ENCODE results near the gene HS3ST3A1. TPM values are rescaled to one million over a fixed set of nuclear protein-coding genes. Genes with fewer than 3 reads are reported as not detected.

The HS3ST3A1 gene
- total RNA-seq, 1 experiment from 2014 or later = 3.4 TPM

DNA sequence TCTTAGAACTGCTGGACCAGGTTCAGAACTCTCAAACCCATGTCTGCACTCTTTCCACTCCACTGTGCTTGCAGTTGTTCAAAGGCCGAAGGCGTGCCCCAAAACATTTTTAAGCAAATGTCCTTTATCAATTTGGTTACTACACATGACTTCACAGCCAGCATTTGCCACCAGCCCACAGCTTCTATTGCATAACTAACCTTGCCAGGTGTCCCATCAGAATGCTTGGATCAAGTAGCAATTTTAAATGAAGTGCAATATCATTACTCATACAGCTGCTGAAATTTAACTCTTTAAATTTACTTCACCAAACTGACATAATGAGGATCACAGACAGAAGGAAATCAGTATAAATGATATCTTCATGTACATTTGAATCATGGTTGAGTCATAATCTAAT is 29.8 kb upstream of the HS3ST3A1 start:
- no CpG with 5 or more reads among the region's 2 CpGs for WGBS (ENCODE audit: extremely low coverage, insufficient read length, low lambda C conversion rate)
- Mint-ChIP-seq H3K27me3 (ENCODE audit: low read depth) (no peaks in the 10 kb centered on the region), H3K27ac (no peak overlapping the region), H3K9me3 (no peaks in the 10 kb centered on the region), H3K4me3 (no peak overlapping the region), H3K4me1 (peaks cover 2 to 5% of the 10 kb centered on the region in 2 experiments; a peak in 3 of 4 replicates), H3K36me3 (ENCODE audit: insufficient read depth in 1 of 3, low read depth in 3 of 3) (no peaks in the 10 kb centered on the region)
- H2AFZ ChIP-seq (ENCODE audit: low read length) = no peak overlapping the region
- H2BK15ac ChIP-seq (ENCODE audit: low read depth, low read length) = no peak overlapping the region
- no peak overlapping the region for H3K14ac ChIP-seq (ENCODE audit: insufficient read depth, low read length)
- no peak overlapping the region for H3K4me2 ChIP-seq (ENCODE audit: insufficient read depth, insufficient read length, low read length)
- H4K20me1 ChIP-seq (ENCODE audit: control insufficient read depth, insufficient read depth, insufficient read length) = no peaks in the 10 kb centered on the region
- H2AK5ac ChIP-seq (ENCODE audit: insufficient read length, low read length) = no peak overlapping the region
- H3K27ac ChIP-seq (ENCODE audit: insufficient read length, low read depth, low read length) = no peak overlapping the region
- no peak overlapping the region for H3K23ac ChIP-seq (ENCODE audit: insufficient read length, low read depth, low read length)
- H2BK12ac ChIP-seq (ENCODE audit: insufficient read length, low read depth, low read length) = no peak overlapping the region
- no peak overlapping the region for H4K8ac ChIP-seq (replicated peaks; ENCODE audit: insufficient read length, low read depth, low read length)
- H4K5ac ChIP-seq (ENCODE audit: insufficient read length, low read depth, low read length) = no peak overlapping the region
- H3K79me2 ChIP-seq (ENCODE audit: insufficient read depth, low read length) = no peaks in the 10 kb centered on the region
- no peaks in the 10 kb centered on the region for H3K79me1 ChIP-seq (ENCODE audit: insufficient read depth, low read depth, low read length, poor library complexity, severe bottlenecking)
- no peaks in the 10 kb centered on the region for H3K23me2 ChIP-seq (ENCODE audit: insufficient read length, low read depth, low read length, poor library complexity, severe bottlenecking)
- no peak overlapping the region for H3K18ac ChIP-seq (ENCODE audit: insufficient read length, low read depth, low read length)
- H2BK5ac ChIP-seq (ENCODE audit: insufficient read length, low read length) = no peak overlapping the region
- no peaks in the 10 kb centered on the region for H3K9me3 ChIP-seq (ENCODE audit: control insufficient read depth, low read depth, low read length)
- no peak overlapping the region for H3K9ac ChIP-seq (ENCODE audit: extremely low read depth, insufficient read length, low read length)
- no peak overlapping the region for H3T11ph ChIP-seq (ENCODE audit: low read length)
- no peak overlapping the region for H3K4ac ChIP-seq (ENCODE audit: low read depth, low read length)
- DNase-seq = no peak
- no peak overlapping the region for H2BK20ac ChIP-seq (ENCODE audit: low read depth, low read length, poor library complexity, severe bottlenecking)
- no peak overlapping the region for H2BK120ac ChIP-seq (ENCODE audit: low read depth, low read length, poor library complexity, severe bottlenecking)
- TF ChIP-seq CTCF (conservative IDR thresholded peaks at IDR 0.05) = no peak
- no peaks in the 10 kb centered on the region for H3K27me3 ChIP-seq (ENCODE audit: insufficient read depth, low read length)
- H4K91ac ChIP-seq (ENCODE audit: insufficient read length, low read depth, low read length) = no peak overlapping the region
- H3K56ac ChIP-seq (ENCODE audit: insufficient read length, low read depth, low read length) = no peak overlapping the region
- H3K4me1 ChIP-seq (ENCODE audit: insufficient read depth, low read length) = no peaks in the 10 kb centered on the region; the same call in 1 of the 2 replicates
